GM12878 (cell line): ENCODE data around the gene WDR86. TPM values are rescaled to one million over a fixed set of nuclear protein-coding genes. Genes with fewer than 3 reads are reported as not detected.

Experiments used
- ATAC-seq: fragments of 200-7000 bp; cut with Tn5 transposase; 3 replicates; pipeline ENCODE4 v1.9.1; 2020; ENCODE audit warnings: mild to moderate bottlenecking, moderate library complexity
- BruUV-seq: library from RNA; stranded (reverse); fragments of 400-500 nt; replicated peaks from 2 replicates; lab custom pipeline; 2021; lab: Mats Ljungman, UMichigan
- CTCF ChIA-PET: fragments of 300-600 bp; sonication (Branson Sonifier 250); formaldehyde crosslinking; extraction: SDS; loops from one replicate; lab custom pipeline; 2021; ENCODE audit warnings: inconsistent platforms; lab: Yijun Ruan, JAX
- POLR2A ChIA-PET: fragments of 350-600 bp; formaldehyde crosslinking; extraction: SDS; loops from one replicate; lab custom pipeline; 2021; ENCODE audit warnings: inconsistent platforms; lab: Charles Lee
- RAD21 ChIA-PET: fragments of 300-600 bp; sonication (Branson Sonifier 250); formaldehyde crosslinking; loops from one replicate; lab custom pipeline; 2023; ENCODE audit warnings: antibody characterized with exemption; ENCODE audit not compliant: unreplicated experiment; lab: Charles Lee
- SMC1A ChIA-PET: fragments of 300-600 bp; sonication (Branson Sonifier 250); formaldehyde crosslinking; loops from one replicate; lab custom pipeline; 2023; ENCODE audit not compliant: unreplicated experiment, uncharacterized antibody; lab: Charles Lee
- DNase-seq: peaks from one replicate; pipeline ENCODE4 v3.0.0-alpha.2; 2011; ENCODE audit warnings: low read depth, low spot score
- FAIRE-seq: peaks from 3 replicates; lab custom pipeline; 2011; peaks lifted over from hg19 to GRCh38; lab: Jason Lieb, UNC
- H2AFZ ChIP-seq: 2 replicates; pipeline ENCODE4 v1.6.0; 2011; ENCODE audit warnings: low read depth, low read length, control low read depth; ENCODE audit not compliant: control insufficient read depth
- H3K27ac ChIP-seq: 2 replicates; pipeline ENCODE4 v1.5.1; 2011; ENCODE audit warnings: control low read depth; ENCODE audit not compliant: control insufficient read depth, insufficient read depth
- H3K27me3 ChIP-seq, 2 experiments: replicated peaks in 1 of 2; 2 replicates each; pipeline versions ENCODE4 v1.6.0 to v1.6.1; 2011; ENCODE audit warnings: low read length in 1 of 2; ENCODE audit not compliant: control insufficient read depth in 2 of 2, insufficient read depth in 2 of 2
- H3K36me3 ChIP-seq, 2 experiments: 2 replicates each; pipeline ENCODE4 v1.5.1; 2011; ENCODE audit warnings: low read length in 1 of 2; ENCODE audit not compliant: control insufficient read depth in 2 of 2, insufficient read depth in 2 of 2
- H3K4me1 ChIP-seq: 2 replicates; pipeline ENCODE4 v1.6.1; 2011; ENCODE audit warnings: mild to moderate bottlenecking, low read length, moderate library complexity, mixed read lengths; ENCODE audit not compliant: control insufficient read depth, insufficient read depth
- H3K4me2 ChIP-seq: 2 replicates; pipeline ENCODE4 v1.6.0; 2011; ENCODE audit warnings: control low read depth; ENCODE audit not compliant: control insufficient read depth, insufficient read depth
- H3K4me3 ChIP-seq: fragments of 200-600 bp; sonication (generic); 2 replicates; pipeline ENCODE4 v1.5.1; 2016
- H3K79me2 ChIP-seq: 2 replicates; pipeline ENCODE4 v1.6.0; 2011; ENCODE audit warnings: low read length; ENCODE audit not compliant: control insufficient read depth, insufficient read depth
- H3K9ac ChIP-seq: 2 replicates; pipeline ENCODE4 v1.8.0; 2011; ENCODE audit warnings: low read length, control low read depth, mixed read lengths; ENCODE audit not compliant: control insufficient read depth, insufficient read depth
- H3K9me3 ChIP-seq: replicated peaks from 3 replicates; pipeline ENCODE4 v1.5.1; 2011; ENCODE audit warnings: mild to moderate bottlenecking, low read length; ENCODE audit not compliant: control insufficient read depth, insufficient read depth
- H4K20me1 ChIP-seq: 2 replicates; pipeline ENCODE4 v1.6.0; 2011; ENCODE audit not compliant: control insufficient read depth, insufficient read depth
- ATF3 ChIP-seq: IDR thresholded peaks from 2 replicates; pipeline ENCODE4 v1.6.1; 2011; ENCODE audit warnings: low read depth, mild to moderate bottlenecking, low read length, moderate library complexity, borderline replicate concordance; ENCODE audit errors: extremely low read depth
- HDGF ChIP-seq: fragments of 450-650 bp; IDR thresholded peaks from 2 replicates; pipeline ENCODE4 v1.6.1; 2016; ENCODE audit warnings: antibody characterized with exemption
- PML ChIP-seq: IDR thresholded peaks from 2 replicates; pipeline ENCODE4 v1.6.1; 2012; ENCODE audit warnings: low read length, inconsistent platforms
- POLR2AphosphoS5 ChIP-seq: IDR thresholded peaks from 2 replicates; pipeline ENCODE4 v1.6.1; 2011; ENCODE audit warnings: mild to moderate bottlenecking, low read length, inconsistent platforms
- RAD21 ChIP-seq: IDR thresholded peaks from 2 replicates; pipeline ENCODE4 v1.6.1; 2011; ENCODE audit warnings: mild to moderate bottlenecking, low read depth, low read length, moderate library complexity; ENCODE audit not compliant: insufficient read depth
- ZBTB4 ChIP-seq: fragments of 450-650 bp; formaldehyde crosslinking; IDR thresholded peaks from 2 replicates; pipeline ENCODE4 v1.4.0; 2022; ENCODE audit warnings: mild to moderate bottlenecking, moderate library complexity
- WGBS: methylation state at CpG from one replicate; pipeline ENCODE4 v1.1.6; 2016; ENCODE audit warnings: low lambda C conversion rate; ENCODE audit not compliant: insufficient replicate concordance, insufficient coverage; ENCODE audit errors: missing lambda C conversion rate; 5-methylcytosine and 5-hydroxymethylcytosine counted together
- in situ Hi-C: fragments of 300-500 bp; cut with MboI; formaldehyde crosslinking; loops from 9 replicates; pipeline ENCODE4 v1.14.3; 2018; ENCODE audit warnings: mixed read lengths
- intact Hi-C: fragments of 100-400 bp; cut with micrococcal nuclease; formaldehyde crosslinking; loops from one replicate; pipeline ENCODE4 v1.14.2; 2022; ENCODE audit not compliant: unreplicated experiment
- polyA plus RNA-seq, 11 experiments: library from polyadenylated mRNA; depleted of rRNA in 4 of 11; unstranded in 6 of 11; stranded (reverse) in 5 of 11; fragments of >200 nt; fragmentation: Nextera tagmentation in 4 of 11; fragmentation: Illumina TruSeq in 1 of 11; extraction: Ambion mirVana in 4 of 11; extraction: Trizol in 1 of 11; gene quantifications; 1 replicate in 1 of 11; 2 replicates in 10 of 11; pipeline versions ENCODE4 v1.2.1 to v1.2.3, GENCODE V29; 2011 to 2016; ENCODE audit warnings: inconsistent platforms in 2 of 11, missing spikeins in 2 of 11, low read depth in 1 of 11
- total RNA-seq, 4 experiments: library from RNA; depleted of rRNA in 3 of 4; stranded (reverse); fragments of >200 nt in 3 of 4; fragmentation: Illumina TruSeq in 1 of 4; extraction: Trizol in 1 of 4; gene quantifications; 2 replicates each; pipeline versions ENCODE4 v1.2.1 to v1.2.3, GENCODE V29; 2013 to 2021
- TF ChIP-seq, protein P1 (sequence below): fragments of 450-650 bp; IDR thresholded peaks from 2 replicates; pipeline ENCODE4 v1.6.1; 2016; ENCODE audit warnings: mild to moderate bottlenecking
- TF ChIP-seq, protein P2 (sequence below): IDR thresholded peaks from 2 replicates; pipeline ENCODE4 v1.6.1; 2011; ENCODE audit warnings: borderline replicate concordance, low read depth, mild to moderate bottlenecking, moderate library complexity, low read length; ENCODE audit not compliant: insufficient read depth, poor library complexity, severe bottlenecking

Gene WDR86
- total and polyA plus RNA-seq, 10 of the 15 experiments (the other 5 are each of a cell fraction or from before 2014, with no cell fraction given): 0.05 to 0.19 (median 0.15) TPM; not detected in 7

- TF ChIP-seq, protein P1, sequence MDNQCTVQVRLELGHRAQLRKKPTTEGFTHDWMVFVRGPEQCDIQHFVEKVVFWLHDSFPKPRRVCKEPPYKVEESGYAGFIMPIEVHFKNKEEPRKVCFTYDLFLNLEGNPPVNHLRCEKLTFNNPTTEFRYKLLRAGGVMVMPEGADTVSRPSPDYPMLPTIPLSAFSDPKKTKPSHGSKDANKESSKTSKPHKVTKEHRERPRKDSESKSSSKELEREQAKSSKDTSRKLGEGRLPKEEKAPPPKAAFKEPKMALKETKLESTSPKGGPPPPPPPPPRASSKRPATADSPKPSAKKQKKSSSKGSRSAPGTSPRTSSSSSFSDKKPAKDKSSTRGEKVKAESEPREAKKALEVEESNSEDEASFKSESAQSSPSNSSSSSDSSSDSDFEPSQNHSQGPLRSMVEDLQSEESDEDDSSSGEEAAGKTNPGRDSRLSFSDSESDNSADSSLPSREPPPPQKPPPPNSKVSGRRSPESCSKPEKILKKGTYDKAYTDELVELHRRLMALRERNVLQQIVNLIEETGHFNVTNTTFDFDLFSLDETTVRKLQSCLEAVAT: no peak
These were observed 26.0 kb downstream of the WDR86 start (continued) for GRCh38 chr7:151383638-151384351.

GRCh38 chr7:151382079-151382885 is 27.6 kb downstream of the WDR86 start:
- H3K4me2 ChIP-seq: peak overlapping the region; percentile 96
- ChIA-PET POLR2A (no interaction called here), RAD21 (interaction anchor here (0.6 kb wide), 1 partner anchor 66 kb away, joined by 3 read pairs; no protein-coding TSS in a partner anchor), SMC1A (no interaction called here), CTCF (no interaction called here)
- peaks cover 7% of the 10 kb centered on the region for H3K4me1 ChIP-seq
- H3K27me3 ChIP-seq: peaks cover 2 to 3% of the 10 kb centered on the region in 2 experiments; a peak in 3 of 4 replicates
- no peak overlapping the region for H3K27ac ChIP-seq
- in situ Hi-C loops: loop anchor here (5.0 kb wide), 1 partner anchor 65 kb away; no protein-coding TSS in a partner anchor
- H3K79me2 ChIP-seq: no peaks in the 10 kb centered on the region
- peak overlapping the region; percentile 24 for H2AFZ ChIP-seq
- H4K20me1 ChIP-seq: no peaks in the 10 kb centered on the region
- TF ChIP-seq PML (no peak), POLR2AphosphoS5 (no peak), ATF3 (no peak), HDGF (no peak), RAD21 (no peak), ZBTB4 (CRISPR knock-in tag) (no peak)
- TF ChIP-seq, protein P2, sequence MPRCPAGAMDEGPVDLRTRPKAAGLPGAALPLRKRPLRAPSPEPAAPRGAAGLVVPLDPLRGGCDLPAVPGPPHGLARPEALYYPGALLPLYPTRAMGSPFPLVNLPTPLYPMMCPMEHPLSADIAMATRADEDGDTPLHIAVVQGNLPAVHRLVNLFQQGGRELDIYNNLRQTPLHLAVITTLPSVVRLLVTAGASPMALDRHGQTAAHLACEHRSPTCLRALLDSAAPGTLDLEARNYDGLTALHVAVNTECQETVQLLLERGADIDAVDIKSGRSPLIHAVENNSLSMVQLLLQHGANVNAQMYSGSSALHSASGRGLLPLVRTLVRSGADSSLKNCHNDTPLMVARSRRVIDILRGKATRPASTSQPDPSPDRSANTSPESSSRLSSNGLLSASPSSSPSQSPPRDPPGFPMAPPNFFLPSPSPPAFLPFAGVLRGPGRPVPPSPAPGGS: no peak
- no peak for DNase-seq
- peaks cover 0 to 2% of the 10 kb centered on the region in 2 experiments; a peak in 1 of 4 replicates for H3K36me3 ChIP-seq
- no peak overlapping the region for H3K9ac ChIP-seq
- ATAC-seq: peak; percentile 41
- no peak for FAIRE-seq
- intact Hi-C loops: no loop called here
- no peaks in the 10 kb centered on the region; the same call in 2 of the 3 replicates for H3K9me3 ChIP-seq
- H3K4me3 ChIP-seq: peak overlapping the region; percentile 45; the same call in 1 of the 2 replicates
- 27% methylated on average over 29 of the region's 37 CpGs for WGBS
- no TSS peak for BruUV-seq
